Mesothelial cell of epicardium (in vitro differentiated cells): ENCODE results near the gene P2RY8. TPM values are rescaled to one million over a fixed set of nuclear protein-coding genes. Genes with fewer than 3 reads are reported as not detected.

Source experiments
- DNase-seq, 2 experiments: peaks; one replicate each; pipeline ENCODE4 v3.0.0; 2021; ENCODE audit warnings: low spot score in 2 of 2; ENCODE audit not compliant: unreplicated experiment in 2 of 2
- H3K27ac Mint-ChIP-seq: 2 replicates; pipeline ENCODE4 v1.8.0; 2021; ENCODE audit warnings: mixed read lengths
- H3K27me3 Mint-ChIP-seq: 2 replicates; pipeline ENCODE4 v1.8.0; 2021; ENCODE audit warnings: low read depth, mixed read lengths
- H3K36me3 Mint-ChIP-seq: 2 replicates; pipeline ENCODE4 v1.8.0; 2021; ENCODE audit warnings: mixed read lengths
- H3K4me1 Mint-ChIP-seq: 2 replicates; pipeline ENCODE4 v1.8.0; 2021; ENCODE audit warnings: mixed read lengths
- H3K4me3 Mint-ChIP-seq: 2 replicates; pipeline ENCODE4 v1.8.0; 2021; ENCODE audit warnings: mild to moderate bottlenecking, moderate library complexity, mixed read lengths
- H3K9me3 Mint-ChIP-seq: 2 replicates; pipeline ENCODE4 v1.8.0; 2021; ENCODE audit warnings: mixed read lengths
- total RNA-seq: library from RNA; stranded (reverse); gene quantifications from 3 replicates; pipeline ENCODE4 v1.2.1, GENCODE V29; 2021
- TF ChIP-seq, protein P1 (sequence below): fragments of 200-600 bp; sonication (generic); IDR thresholded peaks from one replicate; pipeline ENCODE4 v1.5.0; 2021; ENCODE audit warnings: antibody characterized with exemption; ENCODE audit not compliant: unreplicated experiment

P2RY8 gene, protein sequence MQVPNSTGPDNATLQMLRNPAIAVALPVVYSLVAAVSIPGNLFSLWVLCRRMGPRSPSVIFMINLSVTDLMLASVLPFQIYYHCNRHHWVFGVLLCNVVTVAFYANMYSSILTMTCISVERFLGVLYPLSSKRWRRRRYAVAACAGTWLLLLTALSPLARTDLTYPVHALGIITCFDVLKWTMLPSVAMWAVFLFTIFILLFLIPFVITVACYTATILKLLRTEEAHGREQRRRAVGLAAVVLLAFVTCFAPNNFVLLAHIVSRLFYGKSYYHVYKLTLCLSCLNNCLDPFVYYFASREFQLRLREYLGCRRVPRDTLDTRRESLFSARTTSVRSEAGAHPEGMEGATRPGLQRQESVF
- total RNA-seq = not detected in 3 replicates

DNA sequence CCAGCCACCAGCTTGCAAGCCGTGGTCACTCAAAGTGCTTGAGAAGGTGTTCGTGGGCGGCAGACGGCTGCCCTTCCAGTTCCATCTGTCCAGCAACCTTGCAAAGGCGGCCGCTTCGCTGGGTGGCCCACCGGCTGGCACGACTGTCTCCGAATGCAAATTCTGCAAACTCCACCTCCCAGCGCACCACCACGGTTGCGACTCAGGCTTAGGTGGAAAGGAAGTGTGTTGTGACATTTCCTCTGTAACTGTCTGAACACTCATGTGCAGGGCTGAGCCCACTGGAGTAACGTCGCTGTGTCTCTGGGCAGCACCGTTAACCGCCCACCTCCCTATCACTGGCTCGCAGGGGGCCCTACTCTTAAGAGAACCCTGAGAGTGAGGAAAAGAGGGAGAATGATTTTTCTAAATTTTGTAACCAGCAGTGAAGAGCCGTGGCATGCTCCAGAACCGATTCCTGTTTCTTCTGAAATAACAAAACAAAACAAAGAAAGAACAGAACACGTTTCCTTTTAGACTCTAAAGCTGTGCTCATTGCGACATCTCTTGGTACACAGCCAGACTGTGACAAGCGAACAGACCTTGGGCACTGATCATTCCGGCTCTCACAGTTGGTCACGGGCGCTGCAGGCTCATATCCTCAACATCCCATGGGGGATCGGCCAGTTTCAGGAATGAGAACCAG, at the start of gene P2RY8:
Gene P2RY8 (minus strand): TSS at position 155 of the 685 bp plus-strand sequence. CDS start 70,627 bp downstream, outside the sequence.
- Mint-ChIP-seq H3K27me3 (no peaks in the 10 kb centered on the region), H3K9me3 (no peaks in the 10 kb centered on the region), H3K4me1 (no peaks in the 10 kb centered on the region), H3K27ac (no peak within 1 kb of the TSS), H3K36me3 (no peaks in the 10 kb centered on the region), H3K4me3 (no peak within 1 kb of the TSS)
- TF ChIP-seq, protein P1, sequence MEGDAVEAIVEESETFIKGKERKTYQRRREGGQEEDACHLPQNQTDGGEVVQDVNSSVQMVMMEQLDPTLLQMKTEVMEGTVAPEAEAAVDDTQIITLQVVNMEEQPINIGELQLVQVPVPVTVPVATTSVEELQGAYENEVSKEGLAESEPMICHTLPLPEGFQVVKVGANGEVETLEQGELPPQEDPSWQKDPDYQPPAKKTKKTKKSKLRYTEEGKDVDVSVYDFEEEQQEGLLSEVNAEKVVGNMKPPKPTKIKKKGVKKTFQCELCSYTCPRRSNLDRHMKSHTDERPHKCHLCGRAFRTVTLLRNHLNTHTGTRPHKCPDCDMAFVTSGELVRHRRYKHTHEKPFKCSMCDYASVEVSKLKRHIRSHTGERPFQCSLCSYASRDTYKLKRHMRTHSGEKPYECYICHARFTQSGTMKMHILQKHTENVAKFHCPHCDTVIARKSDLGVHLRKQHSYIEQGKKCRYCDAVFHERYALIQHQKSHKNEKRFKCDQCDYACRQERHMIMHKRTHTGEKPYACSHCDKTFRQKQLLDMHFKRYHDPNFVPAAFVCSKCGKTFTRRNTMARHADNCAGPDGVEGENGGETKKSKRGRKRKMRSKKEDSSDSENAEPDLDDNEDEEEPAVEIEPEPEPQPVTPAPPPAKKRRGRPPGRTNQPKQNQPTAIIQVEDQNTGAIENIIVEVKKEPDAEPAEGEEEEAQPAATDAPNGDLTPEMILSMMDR = no peak
- no peak for DNase-seq

DNA sequence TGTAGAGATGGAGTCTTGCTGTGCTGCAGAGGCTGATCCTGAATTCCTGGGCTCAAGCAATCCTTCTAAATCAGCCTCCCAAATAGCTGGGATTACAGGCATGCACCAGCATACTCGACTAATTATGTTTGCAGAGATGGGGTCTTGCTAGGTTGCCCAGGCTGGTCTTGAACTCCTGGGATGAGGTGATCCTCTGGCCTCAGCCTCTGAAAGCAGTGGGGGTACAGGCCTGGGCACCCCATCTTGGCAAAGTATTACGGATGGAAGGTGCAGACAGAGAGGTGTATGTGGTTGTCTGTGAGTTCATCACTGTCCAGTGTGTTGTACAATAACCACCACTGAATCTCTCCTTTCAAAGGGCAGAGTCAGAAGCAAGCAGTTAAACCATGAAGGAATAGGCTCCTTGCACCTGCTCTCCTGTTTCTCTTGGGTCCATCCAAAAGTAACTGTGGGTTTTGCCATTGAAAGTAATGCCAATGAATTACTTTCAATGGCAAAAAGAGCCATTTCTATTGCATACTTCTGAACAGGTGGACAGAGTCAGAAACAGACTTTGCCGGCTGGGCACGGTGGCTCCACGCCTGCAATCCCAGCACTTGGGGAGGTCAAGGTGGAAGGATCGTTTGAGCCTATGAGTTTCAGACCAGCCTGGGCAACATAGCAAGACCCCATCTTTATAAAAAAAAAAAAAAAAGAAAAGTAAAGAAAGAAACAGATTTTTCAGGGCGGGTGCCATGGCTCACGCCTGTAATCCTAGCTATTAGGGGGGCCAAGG, 47.4 kb upstream of the P2RY8 start:
- Mint-ChIP-seq H3K4me3 (no peak overlapping the region), H3K27ac (no peak overlapping the region), H3K27me3 (no peaks in the 10 kb centered on the region), H3K4me1 (no peaks in the 10 kb centered on the region), H3K9me3 (no peaks in the 10 kb centered on the region), H3K36me3 (no peaks in the 10 kb centered on the region)
- TF ChIP-seq, protein P1 = no peak
- no peak for DNase-seq

DNA sequence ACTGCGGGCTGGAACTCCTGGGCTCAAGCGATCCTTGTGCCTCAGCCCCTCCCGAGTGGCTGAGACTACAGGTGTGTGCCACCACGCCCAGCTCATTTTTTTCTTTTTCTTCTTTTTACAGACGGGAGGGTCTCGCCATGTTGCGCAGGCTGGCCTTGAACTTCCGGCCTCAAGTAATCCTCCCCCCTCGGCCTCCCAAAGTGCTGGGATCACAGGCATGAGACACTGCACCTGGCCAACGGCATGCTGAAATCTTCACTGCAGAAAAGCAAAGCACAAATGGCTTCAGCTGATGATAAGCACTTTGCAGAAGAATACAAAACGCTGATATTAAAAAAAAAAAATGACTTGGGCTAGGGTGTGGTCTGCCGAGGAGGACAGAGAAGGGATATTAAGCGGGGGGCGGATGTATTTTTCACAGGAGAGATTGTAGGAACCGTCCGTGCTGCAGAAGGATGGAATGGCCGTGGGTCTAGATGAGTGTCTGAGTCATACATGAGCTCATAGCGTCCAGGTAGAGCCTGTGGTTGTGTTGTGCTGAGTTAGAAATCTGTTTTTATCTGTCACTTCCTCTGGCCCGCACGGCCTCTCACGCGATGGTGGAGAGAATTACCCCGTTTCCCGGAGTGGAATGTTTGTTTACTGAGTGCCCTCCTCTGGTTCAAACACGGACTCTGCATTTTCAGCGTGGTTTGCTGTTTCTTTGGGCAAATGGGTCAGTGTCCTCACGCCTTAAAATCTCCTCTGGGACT, 45.9 kb upstream of the P2RY8 start:
- TF ChIP-seq, protein P1 = no peak
- H3K36me3 Mint-ChIP-seq = no peaks in the 10 kb centered on the region
- DNase-seq = no peak
- H3K4me3 Mint-ChIP-seq = no peak overlapping the region
- H3K27ac Mint-ChIP-seq = no peak overlapping the region
- no peaks in the 10 kb centered on the region for H3K9me3 Mint-ChIP-seq
- no peaks in the 10 kb centered on the region for H3K4me1 Mint-ChIP-seq
- H3K27me3 Mint-ChIP-seq = no peaks in the 10 kb centered on the region

DNA sequence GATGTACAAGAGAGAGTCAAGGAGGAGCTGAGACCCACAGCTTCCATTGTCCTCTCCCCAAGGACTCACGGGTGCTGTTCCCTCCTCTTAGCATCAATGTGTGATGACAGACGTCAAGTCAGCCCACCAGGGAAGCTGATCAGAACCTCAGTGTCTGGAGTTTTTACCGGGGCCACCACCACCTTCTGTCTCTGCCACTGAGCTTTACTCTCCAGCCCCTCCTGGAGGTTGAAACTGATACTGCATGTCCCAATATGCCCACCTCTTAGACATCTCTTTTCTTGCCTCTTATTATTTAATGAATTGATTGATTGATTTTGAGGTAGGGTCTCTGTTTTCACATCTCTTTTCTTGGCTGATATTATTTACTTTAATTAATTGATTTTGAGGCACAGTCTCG, 44.1 kb upstream of the P2RY8 start:
- H3K36me3 Mint-ChIP-seq = no peaks in the 10 kb centered on the region
- no peak overlapping the region for H3K27ac Mint-ChIP-seq
- TF ChIP-seq, protein P1 = peak; percentile 81
- H3K4me3 Mint-ChIP-seq = no peak overlapping the region
- DNase-seq = no peak
- H3K4me1 Mint-ChIP-seq = no peaks in the 10 kb centered on the region
- no peaks in the 10 kb centered on the region for H3K9me3 Mint-ChIP-seq
- H3K27me3 Mint-ChIP-seq = no peaks in the 10 kb centered on the region

DNA sequence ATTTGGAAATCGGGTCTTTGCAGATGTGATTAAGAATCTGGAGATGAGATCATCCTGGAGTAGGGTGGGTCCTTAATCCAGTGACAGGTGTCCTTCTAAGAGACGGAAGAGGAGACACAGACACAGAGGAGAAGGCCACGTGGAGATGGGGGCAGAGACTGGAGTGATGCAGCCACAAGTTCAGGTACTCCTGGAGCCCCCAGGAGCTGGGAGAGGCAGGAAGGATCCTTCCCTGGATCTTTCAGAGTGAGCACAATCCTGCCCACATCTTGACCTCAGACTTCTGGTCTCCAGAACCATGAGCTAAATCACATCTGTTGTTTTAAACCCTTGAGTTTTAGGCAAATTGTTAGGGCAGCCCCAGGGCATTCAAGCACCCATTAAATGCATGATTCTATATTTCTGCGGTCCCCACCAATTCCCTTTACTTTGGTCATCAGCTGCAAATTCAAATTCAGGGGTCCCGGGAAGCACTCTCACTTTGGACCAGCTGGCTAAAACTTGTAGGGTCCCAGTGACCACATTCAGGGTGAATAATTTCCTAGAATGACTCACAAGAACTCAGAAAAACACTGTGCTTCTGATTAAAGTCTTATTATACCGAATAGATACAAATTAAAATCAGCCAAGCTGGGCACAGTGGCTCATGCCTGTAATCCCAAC, 41.7 kb upstream of the P2RY8 start:
- H3K27ac Mint-ChIP-seq = no peak overlapping the region
- H3K9me3 Mint-ChIP-seq = no peaks in the 10 kb centered on the region
- no peak overlapping the region for H3K4me3 Mint-ChIP-seq
- TF ChIP-seq, protein P1 = no peak
- no peaks in the 10 kb centered on the region for H3K36me3 Mint-ChIP-seq
- no peak for DNase-seq
- no peaks in the 10 kb centered on the region for H3K4me1 Mint-ChIP-seq
- no peaks in the 10 kb centered on the region for H3K27me3 Mint-ChIP-seq
